ENCODE results near the gene ASAP2. TPM values are rescaled to one million over a fixed set of nuclear protein-coding genes. Genes with fewer than 3 reads are reported as not detected.

ASAP2 gene
- total and polyA plus RNA-seq, 2 experiments from 2014 or later: 8.5 to 16.7 TPM

DNA sequence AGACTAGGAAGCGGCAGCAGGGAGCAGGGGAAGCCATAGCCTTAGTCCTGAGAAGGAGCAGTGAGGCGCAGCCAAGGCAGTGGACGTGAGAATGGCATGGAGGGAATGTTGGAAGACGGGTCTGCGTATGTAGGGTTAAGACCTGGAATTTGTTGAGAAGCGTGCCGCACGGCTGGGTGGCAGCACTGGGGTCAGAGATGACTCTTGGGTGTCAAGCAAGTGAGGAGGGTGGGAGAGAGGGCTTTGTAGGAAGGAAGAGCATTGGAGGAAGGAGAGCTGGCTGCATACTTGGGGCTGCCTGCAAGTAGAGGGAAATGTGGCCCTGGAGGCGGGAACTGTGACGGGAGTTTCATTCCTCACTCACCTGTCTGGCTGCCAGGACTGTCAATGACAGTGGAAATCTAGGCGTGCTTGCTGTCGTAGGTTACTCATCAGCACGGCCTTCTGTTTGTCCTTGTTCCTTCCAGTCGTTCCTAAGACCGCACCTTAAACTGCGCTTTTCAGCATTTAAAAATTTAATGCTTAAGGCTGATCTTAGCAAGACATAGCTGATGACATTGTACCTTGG is 108.8 kb downstream of the ASAP2 start:
- no peaks in the 10 kb centered on the region for H3K36me3 ChIP-seq

GRCh38 chr2:9317559-9317958 is 110.9 kb downstream of the ASAP2 start:
- DNase-seq (ENCODE audit: low read depth in 1 of 2, low spot score in 1 of 2): no peak
- no peak overlapping the region for H3K27ac ChIP-seq
- no peaks in the 10 kb centered on the region for H3K27me3 ChIP-seq
- H3K36me3 ChIP-seq: peaks cover 4% of the 10 kb centered on the region
- H3K4me3 ChIP-seq: no peak overlapping the region
- no peaks in the 10 kb centered on the region for H3K9me3 ChIP-seq (ENCODE audit: low read depth)
- H3K4me1 ChIP-seq (ENCODE audit: low read depth): peaks cover 8% of the 10 kb centered on the region
- TF ChIP-seq CTCF (IDR thresholded peaks at IDR 0.05; ENCODE audit: low read depth, low read length): no peak

More for the DNA sequence above, 108.8 kb downstream of the ASAP2 start:
- H3K4me3 ChIP-seq: no peak overlapping the region
- H3K9me3 ChIP-seq (ENCODE audit: low read depth): no peaks in the 10 kb centered on the region
- no peaks in the 10 kb centered on the region for H3K27me3 ChIP-seq
- peaks cover 10% of the 10 kb centered on the region for H3K4me1 ChIP-seq (ENCODE audit: low read depth)
- no peak for DNase-seq (ENCODE audit: low read depth in 1 of 2, low spot score in 1 of 2)
- TF ChIP-seq CTCF (IDR thresholded peaks at IDR 0.05; ENCODE audit: low read depth, low read length): no peak
- no peak overlapping the region for H3K27ac ChIP-seq

DNA sequence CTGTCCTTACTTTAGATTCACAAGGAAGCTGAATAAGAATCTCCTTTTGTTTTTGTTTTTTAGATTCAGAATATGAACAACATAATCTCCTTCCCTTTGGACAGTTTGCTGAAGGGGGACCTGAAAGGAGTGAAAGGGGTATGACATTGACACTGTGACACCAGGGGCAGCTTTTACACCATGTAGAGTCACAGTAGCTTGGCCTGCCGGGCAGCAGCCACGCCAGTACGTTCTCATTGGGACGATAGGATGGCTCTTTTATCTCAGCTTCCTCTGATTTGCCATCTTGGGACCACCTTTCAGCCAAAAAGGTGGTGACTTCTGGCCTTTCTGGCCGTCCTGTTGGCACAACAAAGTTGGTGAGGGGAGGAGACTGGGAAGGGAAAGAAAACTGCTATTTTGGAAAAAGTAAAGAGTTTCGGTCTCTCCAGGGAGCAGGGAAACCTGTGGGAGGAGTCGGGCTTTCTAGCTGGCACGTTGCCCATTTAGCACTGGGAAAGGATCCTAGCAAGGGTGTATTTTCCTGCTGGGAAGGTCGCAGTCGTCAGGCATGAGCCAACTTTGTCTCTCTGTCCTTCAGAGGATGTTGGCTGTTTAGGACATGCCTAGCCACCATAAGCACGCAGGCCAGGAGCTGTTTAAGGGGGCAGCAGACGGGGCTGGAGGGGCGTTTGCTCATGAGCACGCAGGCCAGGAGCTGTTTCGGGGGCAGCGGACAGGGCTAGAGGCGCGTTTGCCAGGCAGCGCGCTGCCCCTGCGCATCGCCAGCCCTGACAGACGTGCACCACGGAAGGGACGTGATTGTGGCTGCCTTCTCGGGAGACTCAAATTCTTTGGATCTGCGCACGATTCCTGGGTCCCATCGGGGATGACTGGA is 112.1 kb downstream of the ASAP2 start:
- peak; percentile 50 to 71 for DNase-seq (ENCODE audit: low read depth in 1 of 2, low spot score in 1 of 2)
- Histone ChIP-seq H3K36me3 (peaks cover 4% of the 10 kb centered on the region), H3K9me3 (ENCODE audit: low read depth) (no peaks in the 10 kb centered on the region), H3K4me3 (no peak overlapping the region), H3K4me1 (ENCODE audit: low read depth) (peaks cover 8% of the 10 kb centered on the region), H3K27me3 (no peaks in the 10 kb centered on the region), H3K27ac (no peak overlapping the region)
- TF ChIP-seq CTCF (IDR thresholded peaks at IDR 0.05; ENCODE audit: low read depth, low read length): no peak

DNA sequence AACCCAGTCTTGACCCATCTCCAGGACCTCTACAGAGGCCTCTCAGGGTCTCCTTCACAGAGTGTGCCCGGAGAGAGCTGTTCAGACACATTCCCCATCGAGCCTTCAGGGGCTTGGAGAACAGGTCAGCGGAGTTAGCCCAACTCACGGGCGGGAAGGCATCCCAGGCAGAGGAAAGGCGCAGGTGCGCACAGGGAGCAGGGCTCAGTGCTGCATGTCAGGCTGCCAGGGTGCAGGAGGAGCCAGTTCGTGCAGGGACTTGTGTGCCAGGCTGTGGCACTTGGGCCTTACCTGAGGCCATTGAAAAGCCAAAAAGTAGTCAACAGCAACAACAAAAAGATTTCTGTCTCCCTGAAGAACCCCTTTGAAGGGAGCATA is 112.7 kb downstream of the ASAP2 start:
- Histone ChIP-seq H3K27ac (no peak overlapping the region), H3K4me1 (ENCODE audit: low read depth) (peaks cover 8% of the 10 kb centered on the region), H3K9me3 (ENCODE audit: low read depth) (no peaks in the 10 kb centered on the region), H3K27me3 (no peaks in the 10 kb centered on the region), H3K36me3 (peaks cover 4% of the 10 kb centered on the region), H3K4me3 (no peak overlapping the region)
- no peak for DNase-seq (ENCODE audit: low read depth in 1 of 2, low spot score in 1 of 2)
- TF ChIP-seq CTCF (IDR thresholded peaks at IDR 0.05; ENCODE audit: low read depth, low read length): no peak

DNA sequence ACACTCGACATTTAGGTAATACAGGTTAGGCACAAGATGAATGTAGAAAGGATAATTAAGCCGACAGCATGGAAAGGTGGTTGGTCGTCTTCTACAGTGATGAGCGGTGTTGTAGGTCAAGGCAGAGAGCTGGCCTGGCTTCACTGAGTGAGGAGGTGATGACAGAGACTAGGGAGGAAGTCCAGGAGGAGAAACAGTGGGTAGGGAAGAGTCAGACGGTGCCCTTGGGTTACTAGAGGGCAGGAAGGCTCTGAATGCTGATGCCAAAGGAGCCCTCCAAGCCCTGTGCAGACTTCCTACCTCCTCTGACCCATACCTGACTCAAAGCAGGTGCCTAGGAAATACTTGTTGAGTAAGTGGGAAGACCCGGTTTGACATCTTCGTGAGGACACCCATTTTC is 116.0 kb downstream of the ASAP2 start:
- Histone ChIP-seq H3K4me1 (ENCODE audit: low read depth) (peaks cover 13% of the 10 kb centered on the region), H3K27ac (no peak overlapping the region), H3K27me3 (no peaks in the 10 kb centered on the region), H3K4me3 (no peak overlapping the region), H3K36me3 (peaks cover 4% of the 10 kb centered on the region), H3K9me3 (ENCODE audit: low read depth) (no peaks in the 10 kb centered on the region)
- no peak for TF ChIP-seq CTCF (IDR thresholded peaks at IDR 0.05; ENCODE audit: low read depth, low read length)
- DNase-seq (ENCODE audit: low read depth in 1 of 2, low spot score in 1 of 2): no peak

Measured in cardiac muscle cell (in vitro differentiated cells and primary cell).